Loucy (cell line): Measurements from ENCODE around the gene ABCB6.

Source experiments
- EZH2phosphoT487 ChIP-seq: fragments of 200-600 bp; IDR thresholded peaks from 2 replicates; pipeline ENCODE4 v1.6.1; 2018; ENCODE audit warnings: antibody characterized with exemption, mild to moderate bottlenecking, moderate library complexity, borderline replicate concordance
- TF ChIP-seq, protein P1 (sequence below): fragments of 200-600 bp; sonication (generic); conservative IDR thresholded peaks from 2 replicates; pipeline ENCODE4 v1.5.1; 2014; ENCODE audit warnings: mild to moderate bottlenecking, antibody characterized with exemption, low read length

DNA sequence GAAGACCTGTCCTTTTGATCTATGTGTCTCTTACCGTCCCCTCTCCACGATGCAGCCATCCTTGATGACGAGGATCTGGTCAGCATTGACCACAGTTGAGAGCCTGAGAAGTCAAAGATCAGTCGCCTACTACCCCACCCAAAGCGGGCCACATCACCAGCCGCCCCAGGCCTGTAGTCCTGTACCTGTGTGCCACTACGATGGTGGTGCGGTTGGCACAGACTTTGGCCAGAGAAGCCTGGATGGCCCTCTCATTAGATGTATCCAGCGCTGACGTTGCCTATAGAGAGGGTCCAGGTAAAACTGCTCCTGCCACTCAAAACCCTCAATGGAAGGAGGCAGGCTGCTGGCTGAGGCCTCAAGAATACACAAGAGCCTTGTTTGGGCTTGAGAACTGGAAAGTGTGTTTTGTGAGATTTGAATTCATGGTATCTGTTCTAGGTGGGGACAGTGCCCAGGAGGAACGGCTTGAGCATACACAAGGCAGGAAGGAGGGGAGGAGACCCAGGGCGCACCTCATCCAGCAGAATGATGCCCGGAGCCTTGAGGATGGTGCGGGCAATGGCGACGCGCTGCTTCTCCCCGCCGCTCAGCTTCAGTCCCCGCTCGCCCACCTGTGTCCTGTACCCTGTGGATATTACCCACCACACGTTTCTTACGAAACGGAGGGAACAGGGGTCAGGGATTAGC, 8.4 kb downstream of the ABCB6 start:
- TF ChIP-seq, protein P1, sequence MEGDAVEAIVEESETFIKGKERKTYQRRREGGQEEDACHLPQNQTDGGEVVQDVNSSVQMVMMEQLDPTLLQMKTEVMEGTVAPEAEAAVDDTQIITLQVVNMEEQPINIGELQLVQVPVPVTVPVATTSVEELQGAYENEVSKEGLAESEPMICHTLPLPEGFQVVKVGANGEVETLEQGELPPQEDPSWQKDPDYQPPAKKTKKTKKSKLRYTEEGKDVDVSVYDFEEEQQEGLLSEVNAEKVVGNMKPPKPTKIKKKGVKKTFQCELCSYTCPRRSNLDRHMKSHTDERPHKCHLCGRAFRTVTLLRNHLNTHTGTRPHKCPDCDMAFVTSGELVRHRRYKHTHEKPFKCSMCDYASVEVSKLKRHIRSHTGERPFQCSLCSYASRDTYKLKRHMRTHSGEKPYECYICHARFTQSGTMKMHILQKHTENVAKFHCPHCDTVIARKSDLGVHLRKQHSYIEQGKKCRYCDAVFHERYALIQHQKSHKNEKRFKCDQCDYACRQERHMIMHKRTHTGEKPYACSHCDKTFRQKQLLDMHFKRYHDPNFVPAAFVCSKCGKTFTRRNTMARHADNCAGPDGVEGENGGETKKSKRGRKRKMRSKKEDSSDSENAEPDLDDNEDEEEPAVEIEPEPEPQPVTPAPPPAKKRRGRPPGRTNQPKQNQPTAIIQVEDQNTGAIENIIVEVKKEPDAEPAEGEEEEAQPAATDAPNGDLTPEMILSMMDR: no peak
- no peak for TF ChIP-seq EZH2phosphoT487
